ENCODE measurements around the gene NUDT8.

DNA sequence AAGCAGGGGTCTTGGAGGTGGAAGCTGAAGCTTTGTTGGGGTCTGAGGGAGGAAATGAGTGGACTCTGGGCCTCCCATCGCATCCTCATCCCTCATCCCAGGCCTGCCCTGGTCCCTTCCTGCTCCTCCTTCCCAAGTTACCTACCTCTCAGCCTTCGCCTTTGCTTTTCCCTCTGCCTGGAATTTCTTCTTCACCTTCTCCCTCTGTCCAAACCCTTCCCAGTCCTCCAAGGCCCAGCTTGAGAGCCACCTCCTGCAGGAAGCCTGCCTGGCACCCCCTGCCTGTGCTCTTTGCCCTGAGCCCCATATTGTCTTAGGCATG, 2.1 kb upstream of the NUDT8 start:
- no peak for TF ChIP-seq POLR2A (IDR thresholded peaks at IDR 0.05; ENCODE audit: low read depth, low read length)
- TF ChIP-seq SIX5 (IDR thresholded peaks at IDR 0.05; ENCODE audit: low read depth, low read length, severe bottlenecking) = no peak
- TF ChIP-seq, protein P1, sequence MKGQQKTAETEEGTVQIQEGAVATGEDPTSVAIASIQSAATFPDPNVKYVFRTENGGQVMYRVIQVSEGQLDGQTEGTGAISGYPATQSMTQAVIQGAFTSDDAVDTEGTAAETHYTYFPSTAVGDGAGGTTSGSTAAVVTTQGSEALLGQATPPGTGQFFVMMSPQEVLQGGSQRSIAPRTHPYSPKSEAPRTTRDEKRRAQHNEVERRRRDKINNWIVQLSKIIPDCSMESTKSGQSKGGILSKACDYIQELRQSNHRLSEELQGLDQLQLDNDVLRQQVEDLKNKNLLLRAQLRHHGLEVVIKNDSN (IDR thresholded peaks at IDR 0.05; ENCODE audit: borderline replicate concordance, extremely low read length, insufficient read depth, low read depth, low read length) = no peak
- TF ChIP-seq NR2F1 (conservative IDR thresholded peaks at IDR 0.05) = no peak
- no peak for TF ChIP-seq ZZZ3 (IDR thresholded peaks at IDR 0.05; ENCODE audit: control insufficient read depth, insufficient read length, low read depth)
- TF ChIP-seq, protein P2, sequence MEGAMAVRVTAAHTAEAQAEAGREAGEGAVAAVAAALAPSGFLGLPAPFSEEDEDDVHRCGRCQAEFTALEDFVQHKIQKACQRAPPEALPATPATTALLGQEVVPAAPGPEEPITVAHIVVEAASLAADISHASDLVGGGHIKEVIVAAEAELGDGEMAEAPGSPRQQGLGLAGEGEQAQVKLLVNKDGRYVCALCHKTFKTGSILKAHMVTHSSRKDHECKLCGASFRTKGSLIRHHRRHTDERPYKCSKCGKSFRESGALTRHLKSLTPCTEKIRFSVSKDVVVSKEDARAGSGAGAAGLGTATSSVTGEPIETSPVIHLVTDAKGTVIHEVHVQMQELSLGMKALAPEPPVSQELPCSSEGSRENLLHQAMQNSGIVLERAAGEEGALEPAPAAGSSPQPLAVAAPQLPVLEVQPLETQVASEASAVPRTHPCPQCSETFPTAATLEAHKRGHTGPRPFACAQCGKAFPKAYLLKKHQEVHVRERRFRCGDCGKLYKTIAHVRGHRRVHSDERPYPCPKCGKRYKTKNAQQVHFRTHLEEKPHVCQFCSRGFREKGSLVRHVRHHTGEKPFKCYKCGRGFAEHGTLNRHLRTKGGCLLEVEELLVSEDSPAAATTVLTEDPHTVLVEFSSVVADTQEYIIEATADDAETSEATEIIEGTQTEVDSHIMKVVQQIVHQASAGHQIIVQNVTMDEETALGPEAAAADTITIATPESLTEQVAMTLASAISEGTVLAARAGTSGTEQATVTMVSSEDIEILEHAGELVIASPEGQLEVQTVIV (IDR thresholded peaks at IDR 0.05; ENCODE audit: borderline replicate concordance, partially characterized antibody) = no peak
- no peak for TF ChIP-seq POLR2AphosphoS5 (IDR thresholded peaks at IDR 0.05; ENCODE audit: low read length)
- no peak for TF ChIP-seq EZH2 (IDR thresholded peaks at IDR 0.05; ENCODE audit: borderline replicate concordance, control insufficient read depth, low read depth, low read length)
